Osteocyte (in vitro differentiated cells): ENCODE data around the gene SBK3. TPM values are rescaled to one million over a fixed set of nuclear protein-coding genes. Genes with fewer than 3 reads are reported as not detected.

Experiments used
- DNase-seq: peaks from one replicate; pipeline ENCODE4 v3.0.0; 2021; ENCODE audit warnings: mixed read lengths; ENCODE audit not compliant: unreplicated experiment; ENCODE audit errors: extremely low spot score
- H3K27ac Mint-ChIP-seq: one replicate; pipeline ENCODE4 v1.8.0; 2021; ENCODE audit warnings: mild to moderate bottlenecking, mixed read lengths; ENCODE audit not compliant: unreplicated experiment
- H3K27me3 Mint-ChIP-seq: one replicate; pipeline ENCODE4 v1.8.0; 2021; ENCODE audit warnings: mixed read lengths; ENCODE audit not compliant: unreplicated experiment
- H3K36me3 Mint-ChIP-seq: one replicate; pipeline ENCODE4 v1.8.0; 2021; ENCODE audit warnings: mixed read lengths; ENCODE audit not compliant: unreplicated experiment
- H3K4me1 Mint-ChIP-seq: one replicate; pipeline ENCODE4 v1.8.0; 2021; ENCODE audit warnings: mixed read lengths; ENCODE audit not compliant: unreplicated experiment
- H3K4me3 Mint-ChIP-seq: one replicate; pipeline ENCODE4 v1.8.0; 2021; ENCODE audit warnings: mild to moderate bottlenecking, moderate library complexity, mixed read lengths; ENCODE audit not compliant: unreplicated experiment
- H3K9me3 Mint-ChIP-seq: one replicate; pipeline ENCODE4 v1.8.0; 2021; ENCODE audit warnings: mixed read lengths; ENCODE audit not compliant: unreplicated experiment
- CTCF ChIP-seq: fragments of 200-600 bp; sonication (generic); IDR thresholded peaks from 2 replicates; pipeline ENCODE4 v1.5.0; 2021; ENCODE audit warnings: antibody characterized with exemption, mild to moderate bottlenecking, moderate library complexity
- total RNA-seq: library from RNA; stranded (reverse); gene quantifications from 2 replicates; pipeline ENCODE4 v1.2.1, GENCODE V29; 2021

Gene SBK3
- total RNA-seq, 1 donor from 2014 or later: not detected

GRCh38 chr19:55544014-55544413, 1.3 kb downstream of the SBK3 start:
- peaks cover 2% of the 10 kb centered on the region for H3K27me3 Mint-ChIP-seq
- H3K9me3 Mint-ChIP-seq: peaks cover 5% of the 10 kb centered on the region
- no peaks in the 10 kb centered on the region for H3K36me3 Mint-ChIP-seq
- H3K27ac Mint-ChIP-seq: no peak overlapping the region
- no peak for TF ChIP-seq CTCF
- H3K4me1 Mint-ChIP-seq: peaks cover 34% of the 10 kb centered on the region
- H3K4me3 Mint-ChIP-seq: no peak overlapping the region
- no peak for DNase-seq

GRCh38 chr19:55543567-55543966, 1.8 kb downstream of the SBK3 start:
- H3K4me3 Mint-ChIP-seq: no peak overlapping the region
- H3K27me3 Mint-ChIP-seq: peaks cover 2% of the 10 kb centered on the region
- H3K27ac Mint-ChIP-seq: no peak overlapping the region
- no peak for TF ChIP-seq CTCF
- peaks cover 5% of the 10 kb centered on the region for H3K9me3 Mint-ChIP-seq
- no peaks in the 10 kb centered on the region for H3K36me3 Mint-ChIP-seq
- peaks cover 32% of the 10 kb centered on the region for H3K4me1 Mint-ChIP-seq
- no peak for DNase-seq

GRCh38 chr19:55542292-55542855, 3.0 kb downstream of the SBK3 start:
- Mint-ChIP-seq H3K9me3 (peaks cover 5% of the 10 kb centered on the region), H3K4me3 (no peak overlapping the region), H3K36me3 (no peaks in the 10 kb centered on the region), H3K4me1 (peaks cover 23% of the 10 kb centered on the region), H3K27ac (no peak overlapping the region), H3K27me3 (peaks cover 2% of the 10 kb centered on the region)
- no peak for DNase-seq
- TF ChIP-seq CTCF: no peak

GRCh38 chr19:55541091-55541490, 4.3 kb downstream of the SBK3 start:
- no peak overlapping the region for H3K4me3 Mint-ChIP-seq
- TF ChIP-seq CTCF: no peak
- H3K36me3 Mint-ChIP-seq: no peaks in the 10 kb centered on the region

GRCh38 chr19:55540619-55541018, 4.7 kb downstream of the SBK3 start:
- Mint-ChIP-seq H3K27me3 (peaks cover 2% of the 10 kb centered on the region), H3K9me3 (peaks cover 5% of the 10 kb centered on the region), H3K4me1 (peaks cover 7% of the 10 kb centered on the region), H3K4me3 (no peak overlapping the region), H3K27ac (no peak overlapping the region), H3K36me3 (no peaks in the 10 kb centered on the region)
- DNase-seq: no peak
- TF ChIP-seq CTCF: no peak

More at GRCh38 chr19:55541091-55541490, 4.3 kb downstream of the SBK3 start:
- DNase-seq: no peak
- peaks cover 2% of the 10 kb centered on the region for H3K27me3 Mint-ChIP-seq
- H3K4me1 Mint-ChIP-seq: peaks cover 12% of the 10 kb centered on the region
- no peak overlapping the region for H3K27ac Mint-ChIP-seq
- peaks cover 5% of the 10 kb centered on the region for H3K9me3 Mint-ChIP-seq
